Breast epithelium (tissue), 3 donors: Measurements from ENCODE around the gene SEZ6L.

Experiments used
- POLR2AphosphoS5 ChIP-seq, 3 donors: sonication (generic); formaldehyde crosslinking; IDR thresholded peaks; one replicate each; pipeline ENCODE4 v1.6.1; 2017; ENCODE audit warnings: antibody characterized with exemption in 3 of 3
- TF ChIP-seq, protein P1 (sequence below), 3 donors: fragments of 450-650 bp; IDR thresholded peaks; one replicate each; pipeline ENCODE4 v1.5.1; 2016 to 2017; ENCODE audit warnings: antibody characterized with exemption in 3 of 3, mild to moderate bottlenecking in 3 of 3, moderate library complexity in 3 of 3

DNA sequence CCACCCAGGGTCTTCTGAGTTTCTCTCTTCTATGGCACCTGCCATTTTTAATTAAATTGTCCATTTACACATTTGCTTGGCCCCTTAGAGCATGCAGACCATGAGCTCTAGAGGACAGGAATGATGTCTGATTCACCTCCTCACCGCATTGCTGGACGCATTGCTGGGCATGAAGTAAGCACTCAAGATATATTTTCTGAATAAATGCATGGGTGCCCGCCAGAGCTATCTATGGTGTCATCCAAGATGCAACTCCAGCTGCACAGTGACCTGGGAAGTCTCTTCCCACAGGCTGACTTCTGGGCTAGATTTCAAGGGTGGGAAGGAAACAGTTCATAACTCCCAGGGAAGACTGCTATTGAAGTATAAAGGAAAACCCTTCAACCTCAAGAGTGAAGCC, 193.2 kb downstream of the SEZ6L start:
- TF ChIP-seq, protein P1, sequence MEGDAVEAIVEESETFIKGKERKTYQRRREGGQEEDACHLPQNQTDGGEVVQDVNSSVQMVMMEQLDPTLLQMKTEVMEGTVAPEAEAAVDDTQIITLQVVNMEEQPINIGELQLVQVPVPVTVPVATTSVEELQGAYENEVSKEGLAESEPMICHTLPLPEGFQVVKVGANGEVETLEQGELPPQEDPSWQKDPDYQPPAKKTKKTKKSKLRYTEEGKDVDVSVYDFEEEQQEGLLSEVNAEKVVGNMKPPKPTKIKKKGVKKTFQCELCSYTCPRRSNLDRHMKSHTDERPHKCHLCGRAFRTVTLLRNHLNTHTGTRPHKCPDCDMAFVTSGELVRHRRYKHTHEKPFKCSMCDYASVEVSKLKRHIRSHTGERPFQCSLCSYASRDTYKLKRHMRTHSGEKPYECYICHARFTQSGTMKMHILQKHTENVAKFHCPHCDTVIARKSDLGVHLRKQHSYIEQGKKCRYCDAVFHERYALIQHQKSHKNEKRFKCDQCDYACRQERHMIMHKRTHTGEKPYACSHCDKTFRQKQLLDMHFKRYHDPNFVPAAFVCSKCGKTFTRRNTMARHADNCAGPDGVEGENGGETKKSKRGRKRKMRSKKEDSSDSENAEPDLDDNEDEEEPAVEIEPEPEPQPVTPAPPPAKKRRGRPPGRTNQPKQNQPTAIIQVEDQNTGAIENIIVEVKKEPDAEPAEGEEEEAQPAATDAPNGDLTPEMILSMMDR (IDR thresholded peaks at IDR 0.05), result no peak
- TF ChIP-seq POLR2AphosphoS5 (IDR thresholded peaks at IDR 0.05), result no peak
